ENCODE data around the gene ART1. TPM values are rescaled to one million over a fixed set of nuclear protein-coding genes. Genes with fewer than 3 reads are reported as not detected.

The ART1 gene
- total and polyA plus RNA-seq, 4 donors, result not detected

DNA sequence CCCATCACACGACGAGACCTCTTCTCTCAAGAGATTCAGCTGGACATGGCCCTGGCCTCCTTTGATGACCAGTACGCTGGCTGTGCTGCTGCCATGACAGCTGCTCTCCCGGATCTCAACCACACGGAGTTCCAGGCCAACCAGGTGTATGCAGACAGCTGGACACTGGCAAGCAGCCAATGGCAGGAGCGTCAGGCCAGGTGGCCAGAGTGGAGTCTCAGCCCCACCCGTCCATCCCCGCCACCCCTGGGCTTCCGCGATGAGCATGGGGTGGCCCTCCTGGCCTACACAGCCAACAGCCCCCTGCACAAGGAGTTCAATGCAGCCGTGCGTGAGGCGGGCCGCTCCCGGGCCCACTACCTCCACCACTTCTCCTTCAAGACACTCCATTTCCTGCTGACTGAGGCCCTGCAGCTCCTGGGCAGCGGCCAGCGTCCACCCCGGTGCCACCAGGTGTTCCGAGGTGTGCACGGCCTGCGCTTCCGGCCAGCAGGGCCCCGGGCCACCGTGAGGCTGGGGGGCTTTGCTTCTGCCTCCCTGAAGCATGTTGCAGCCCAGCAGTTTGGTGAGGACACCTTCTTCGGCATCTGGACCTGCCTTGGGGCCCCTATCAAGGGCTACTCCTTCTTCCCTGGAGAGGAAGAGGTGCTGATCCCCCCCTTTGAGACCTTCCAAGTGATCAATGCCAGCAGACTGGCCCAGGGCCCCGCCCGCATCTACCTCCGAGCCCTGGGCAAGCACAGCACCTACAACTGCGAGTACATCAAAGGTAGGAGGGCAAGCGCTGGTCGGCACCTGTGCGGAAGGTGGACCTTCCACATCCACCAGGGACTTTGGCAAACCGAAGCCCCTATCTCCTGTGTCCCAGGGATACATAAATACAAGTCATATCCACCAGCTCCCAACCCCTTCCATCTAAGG is 14.9 kb downstream of the ART1 start:
- no peak overlapping the region for H3K4me3 ChIP-seq (ENCODE audit: low read depth in 1 of 3, low read length in 3 of 3)
- no peaks in the 10 kb centered on the region for H3K4me1 ChIP-seq (ENCODE audit: control insufficient read depth in 4 of 4, insufficient read depth in 4 of 4, low read length in 3 of 4)
- peaks cover 0 to 4% (median 2%) of the 10 kb centered on the region in 4 donors for H3K36me3 ChIP-seq (ENCODE audit: control insufficient read depth in 4 of 4, insufficient read depth in 3 of 4, low read depth in 1 of 4, low read length in 3 of 4)
- 89% methylated on average over 33 of the region's 33 CpGs for WGBS
- no peaks in the 10 kb centered on the region for H3K27me3 ChIP-seq (ENCODE audit: control insufficient read depth in 4 of 4, insufficient read depth in 4 of 4, low read length in 3 of 4)
- no peak for TF ChIP-seq HNF4A (conservative IDR thresholded peaks at IDR 0.05)
- TF ChIP-seq RXRA (IDR thresholded peaks at IDR 0.05), result no peak
- TF ChIP-seq, protein P1, sequence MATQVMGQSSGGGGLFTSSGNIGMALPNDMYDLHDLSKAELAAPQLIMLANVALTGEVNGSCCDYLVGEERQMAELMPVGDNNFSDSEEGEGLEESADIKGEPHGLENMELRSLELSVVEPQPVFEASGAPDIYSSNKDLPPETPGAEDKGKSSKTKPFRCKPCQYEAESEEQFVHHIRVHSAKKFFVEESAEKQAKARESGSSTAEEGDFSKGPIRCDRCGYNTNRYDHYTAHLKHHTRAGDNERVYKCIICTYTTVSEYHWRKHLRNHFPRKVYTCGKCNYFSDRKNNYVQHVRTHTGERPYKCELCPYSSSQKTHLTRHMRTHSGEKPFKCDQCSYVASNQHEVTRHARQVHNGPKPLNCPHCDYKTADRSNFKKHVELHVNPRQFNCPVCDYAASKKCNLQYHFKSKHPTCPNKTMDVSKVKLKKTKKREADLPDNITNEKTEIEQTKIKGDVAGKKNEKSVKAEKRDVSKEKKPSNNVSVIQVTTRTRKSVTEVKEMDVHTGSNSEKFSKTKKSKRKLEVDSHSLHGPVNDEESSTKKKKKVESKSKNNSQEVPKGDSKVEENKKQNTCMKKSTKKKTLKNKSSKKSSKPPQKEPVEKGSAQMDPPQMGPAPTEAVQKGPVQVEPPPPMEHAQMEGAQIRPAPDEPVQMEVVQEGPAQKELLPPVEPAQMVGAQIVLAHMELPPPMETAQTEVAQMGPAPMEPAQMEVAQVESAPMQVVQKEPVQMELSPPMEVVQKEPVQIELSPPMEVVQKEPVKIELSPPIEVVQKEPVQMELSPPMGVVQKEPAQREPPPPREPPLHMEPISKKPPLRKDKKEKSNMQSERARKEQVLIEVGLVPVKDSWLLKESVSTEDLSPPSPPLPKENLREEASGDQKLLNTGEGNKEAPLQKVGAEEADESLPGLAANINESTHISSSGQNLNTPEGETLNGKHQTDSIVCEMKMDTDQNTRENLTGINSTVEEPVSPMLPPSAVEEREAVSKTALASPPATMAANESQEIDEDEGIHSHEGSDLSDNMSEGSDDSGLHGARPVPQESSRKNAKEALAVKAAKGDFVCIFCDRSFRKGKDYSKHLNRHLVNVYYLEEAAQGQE (IDR thresholded peaks at IDR 0.05), result no peak
- TF ChIP-seq, protein P2, sequence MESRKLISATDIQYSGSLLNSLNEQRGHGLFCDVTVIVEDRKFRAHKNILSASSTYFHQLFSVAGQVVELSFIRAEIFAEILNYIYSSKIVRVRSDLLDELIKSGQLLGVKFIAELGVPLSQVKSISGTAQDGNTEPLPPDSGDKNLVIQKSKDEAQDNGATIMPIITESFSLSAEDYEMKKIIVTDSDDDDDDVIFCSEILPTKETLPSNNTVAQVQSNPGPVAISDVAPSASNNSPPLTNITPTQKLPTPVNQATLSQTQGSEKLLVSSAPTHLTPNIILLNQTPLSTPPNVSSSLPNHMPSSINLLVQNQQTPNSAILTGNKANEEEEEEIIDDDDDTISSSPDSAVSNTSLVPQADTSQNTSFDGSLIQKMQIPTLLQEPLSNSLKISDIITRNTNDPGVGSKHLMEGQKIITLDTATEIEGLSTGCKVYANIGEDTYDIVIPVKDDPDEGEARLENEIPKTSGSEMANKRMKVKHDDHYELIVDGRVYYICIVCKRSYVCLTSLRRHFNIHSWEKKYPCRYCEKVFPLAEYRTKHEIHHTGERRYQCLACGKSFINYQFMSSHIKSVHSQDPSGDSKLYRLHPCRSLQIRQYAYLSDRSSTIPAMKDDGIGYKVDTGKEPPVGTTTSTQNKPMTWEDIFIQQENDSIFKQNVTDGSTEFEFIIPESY (IDR thresholded peaks at IDR 0.05), result no peak
- no peak for TF ChIP-seq JUND (IDR thresholded peaks at IDR 0.05)
- no peak for TF ChIP-seq FOXA1 (IDR thresholded peaks at IDR 0.05)
- no peak for TF ChIP-seq FOXA2 (IDR thresholded peaks at IDR 0.05)
- TF ChIP-seq RAD21 (IDR thresholded peaks at IDR 0.05), result no peak
- TF ChIP-seq, protein P3, sequence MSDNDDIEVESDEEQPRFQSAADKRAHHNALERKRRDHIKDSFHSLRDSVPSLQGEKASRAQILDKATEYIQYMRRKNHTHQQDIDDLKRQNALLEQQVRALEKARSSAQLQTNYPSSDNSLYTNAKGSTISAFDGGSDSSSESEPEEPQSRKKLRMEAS (IDR thresholded peaks at IDR 0.05), result no peak
- TF ChIP-seq GABPA (IDR thresholded peaks at IDR 0.05 in 1 of 2, conservative IDR thresholded peaks at IDR 0.05 in 1 of 2), result no peak
- TF ChIP-seq TAF1 (conservative IDR thresholded peaks at IDR 0.05), result no peak
- TF ChIP-seq YY1 (IDR thresholded peaks at IDR 0.05), result no peak
- no peak for TF ChIP-seq HNF4G (IDR thresholded peaks at IDR 0.05)
- TF ChIP-seq, protein P4, sequence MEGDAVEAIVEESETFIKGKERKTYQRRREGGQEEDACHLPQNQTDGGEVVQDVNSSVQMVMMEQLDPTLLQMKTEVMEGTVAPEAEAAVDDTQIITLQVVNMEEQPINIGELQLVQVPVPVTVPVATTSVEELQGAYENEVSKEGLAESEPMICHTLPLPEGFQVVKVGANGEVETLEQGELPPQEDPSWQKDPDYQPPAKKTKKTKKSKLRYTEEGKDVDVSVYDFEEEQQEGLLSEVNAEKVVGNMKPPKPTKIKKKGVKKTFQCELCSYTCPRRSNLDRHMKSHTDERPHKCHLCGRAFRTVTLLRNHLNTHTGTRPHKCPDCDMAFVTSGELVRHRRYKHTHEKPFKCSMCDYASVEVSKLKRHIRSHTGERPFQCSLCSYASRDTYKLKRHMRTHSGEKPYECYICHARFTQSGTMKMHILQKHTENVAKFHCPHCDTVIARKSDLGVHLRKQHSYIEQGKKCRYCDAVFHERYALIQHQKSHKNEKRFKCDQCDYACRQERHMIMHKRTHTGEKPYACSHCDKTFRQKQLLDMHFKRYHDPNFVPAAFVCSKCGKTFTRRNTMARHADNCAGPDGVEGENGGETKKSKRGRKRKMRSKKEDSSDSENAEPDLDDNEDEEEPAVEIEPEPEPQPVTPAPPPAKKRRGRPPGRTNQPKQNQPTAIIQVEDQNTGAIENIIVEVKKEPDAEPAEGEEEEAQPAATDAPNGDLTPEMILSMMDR (IDR thresholded peaks at IDR 0.05; ENCODE audit: low read depth, low read length, missing input control), result no peak
- no peak for TF ChIP-seq EGR1 (IDR thresholded peaks at IDR 0.05; ENCODE audit: low read depth in 2 of 2)
- no peak for TF ChIP-seq NR2F2 (IDR thresholded peaks at IDR 0.05)
- TF ChIP-seq, protein P5, sequence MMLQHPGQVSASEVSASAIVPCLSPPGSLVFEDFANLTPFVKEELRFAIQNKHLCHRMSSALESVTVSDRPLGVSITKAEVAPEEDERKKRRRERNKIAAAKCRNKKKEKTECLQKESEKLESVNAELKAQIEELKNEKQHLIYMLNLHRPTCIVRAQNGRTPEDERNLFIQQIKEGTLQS (IDR thresholded peaks at IDR 0.05), result no peak
- TF ChIP-seq SP1 (IDR thresholded peaks at IDR 0.05), result no peak
- DNase-seq (ENCODE audit: low spot score), result no peak
- H3K9ac ChIP-seq (ENCODE audit: low read depth in 1 of 2, low read length in 2 of 2), result no peak overlapping the region
- H3K27ac ChIP-seq (ENCODE audit: low read depth in 1 of 2, low read length in 2 of 2), result no peak overlapping the region
- H3K9me3 ChIP-seq (ENCODE audit: control insufficient read depth in 4 of 4, low read length in 3 of 4), result no peaks in the 10 kb centered on the region
